ENCODE measurements around the gene PIGC. TPM values are rescaled to one million over a fixed set of nuclear protein-coding genes. Genes with fewer than 3 reads are reported as not detected.

The PIGC gene
- total RNA-seq, 4 donors from 2014 or later = 23.3 to 26.3 (median 25.8) TPM

- no peak for ATAC-seq
- H3K36me3 ChIP-seq = no peaks in the 10 kb centered on the region
- H3K27ac ChIP-seq = peak overlapping the region; percentile 50 to 85 (median 68)
Measured at GRCh38 chr1:172394141-172394751, 49.6 kb downstream of the PIGC start.

DNA sequence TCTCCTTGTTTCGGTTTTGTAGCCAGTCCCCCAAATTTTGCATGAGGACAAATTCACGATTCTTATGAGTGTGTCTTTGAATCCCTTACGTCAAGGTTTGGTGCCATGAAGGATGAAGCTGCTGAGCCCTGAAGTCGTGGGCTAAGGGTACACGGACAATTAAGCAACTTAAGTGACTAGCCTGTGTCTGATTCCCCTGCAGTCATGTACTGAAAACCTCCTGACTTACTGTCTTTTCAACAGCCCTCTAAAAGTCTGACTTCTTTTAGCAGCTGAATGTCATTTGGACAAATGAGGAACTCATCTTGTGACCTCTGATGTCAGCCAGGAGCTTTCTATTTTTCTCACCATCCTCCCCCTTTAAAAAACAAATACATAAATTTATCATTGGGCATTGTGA is 50.5 kb downstream of the PIGC start:
- TF ChIP-seq, protein P1, sequence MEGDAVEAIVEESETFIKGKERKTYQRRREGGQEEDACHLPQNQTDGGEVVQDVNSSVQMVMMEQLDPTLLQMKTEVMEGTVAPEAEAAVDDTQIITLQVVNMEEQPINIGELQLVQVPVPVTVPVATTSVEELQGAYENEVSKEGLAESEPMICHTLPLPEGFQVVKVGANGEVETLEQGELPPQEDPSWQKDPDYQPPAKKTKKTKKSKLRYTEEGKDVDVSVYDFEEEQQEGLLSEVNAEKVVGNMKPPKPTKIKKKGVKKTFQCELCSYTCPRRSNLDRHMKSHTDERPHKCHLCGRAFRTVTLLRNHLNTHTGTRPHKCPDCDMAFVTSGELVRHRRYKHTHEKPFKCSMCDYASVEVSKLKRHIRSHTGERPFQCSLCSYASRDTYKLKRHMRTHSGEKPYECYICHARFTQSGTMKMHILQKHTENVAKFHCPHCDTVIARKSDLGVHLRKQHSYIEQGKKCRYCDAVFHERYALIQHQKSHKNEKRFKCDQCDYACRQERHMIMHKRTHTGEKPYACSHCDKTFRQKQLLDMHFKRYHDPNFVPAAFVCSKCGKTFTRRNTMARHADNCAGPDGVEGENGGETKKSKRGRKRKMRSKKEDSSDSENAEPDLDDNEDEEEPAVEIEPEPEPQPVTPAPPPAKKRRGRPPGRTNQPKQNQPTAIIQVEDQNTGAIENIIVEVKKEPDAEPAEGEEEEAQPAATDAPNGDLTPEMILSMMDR (IDR thresholded peaks at IDR 0.05) = no peak
- Histone ChIP-seq H3K27ac (peak overlapping the region in 3 of 4 donors; percentile 22 to 85 (median 70)), H3K9me3 (no peaks in the 10 kb centered on the region), H3K4me3 (no peak overlapping the region), H3K36me3 (no peaks in the 10 kb centered on the region), H3K4me1 (peaks cover 6 to 63% (median 19%) of the 10 kb centered on the region in 3 donors), H3K27me3 (no peaks in the 10 kb centered on the region)
- ATAC-seq = no peak
- WGBS, 2 donors (ENCODE audit: low coverage in 1 of 2) = 49 to 63% methylated on average over 3 to 4 of the region's 5 CpGs

More at GRCh38 chr1:172394141-172394751, 49.6 kb downstream of the PIGC start:
- H3K4me3 ChIP-seq = no peak overlapping the region
- WGBS, 2 donors (ENCODE audit: low coverage in 1 of 2) = 14 to 28% methylated on average over 3 to 4 of the region's 4 CpGs
- H3K27me3 ChIP-seq = no peaks in the 10 kb centered on the region
- H3K9me3 ChIP-seq = no peaks in the 10 kb centered on the region
- TF ChIP-seq POLR2AphosphoS5 (IDR thresholded peaks at IDR 0.05) (no peak), POLR2A (IDR thresholded peaks at IDR 0.05) (no peak), EP300 (IDR thresholded peaks at IDR 0.05) (no peak)
- TF ChIP-seq, protein P1 (IDR thresholded peaks at IDR 0.05) = no peak
- H3K4me1 ChIP-seq = peaks cover 6 to 72% (median 23%) of the 10 kb centered on the region in 3 donors

- H3K4me3 ChIP-seq = no peak overlapping the region
- peaks cover 6 to 50% (median 12%) of the 10 kb centered on the region in 3 donors for H3K4me1 ChIP-seq
- no peak for TF ChIP-seq POLR2AphosphoS5 (IDR thresholded peaks at IDR 0.05)
- no peak for TF ChIP-seq EP300 (IDR thresholded peaks at IDR 0.05)
- TF ChIP-seq, protein P1 (IDR thresholded peaks at IDR 0.05) = no peak
- TF ChIP-seq POLR2A (IDR thresholded peaks at IDR 0.05) = no peak
- H3K27ac ChIP-seq = peak overlapping the region in 1 of 4 donors; percentile 16
- 91 to 94% methylated on average over 1 of the region's 1 CpG for WGBS, 2 donors (ENCODE audit: low coverage in 1 of 2)
- no peaks in the 10 kb centered on the region for H3K36me3 ChIP-seq
- H3K27me3 ChIP-seq = no peaks in the 10 kb centered on the region
- ATAC-seq = no peak
- H3K9me3 ChIP-seq = no peaks in the 10 kb centered on the region
Measured at GRCh38 chr1:172391976-172392375, 51.9 kb downstream of the PIGC start.

Other genes starting within 250 kb of the PIGC start
- not detected for gene C1orf105, start 23.4 kb downstream of the PIGC start, total RNA-seq
- gene SUCO, start 89.1 kb upstream of the PIGC start, total RNA-seq = 10 to 100 TPM; 15.5 to 41.6 (median 25.1) TPM
- not detected for gene FASLG, start 215.0 kb upstream of the PIGC start, total RNA-seq

All from gastroesophageal sphincter (tissue), 4 donors.